Measurements from ENCODE around the gene INTS11. TPM values are rescaled to one million over a fixed set of nuclear protein-coding genes. Genes with fewer than 3 reads are reported as not detected.

INTS11 gene
- total and polyA plus RNA-seq, 9 of the 15 experiments (the other 6 are each of a cell fraction or from before 2014, with no cell fraction given): 3.6 to 183 (median 110) TPM

DNA sequence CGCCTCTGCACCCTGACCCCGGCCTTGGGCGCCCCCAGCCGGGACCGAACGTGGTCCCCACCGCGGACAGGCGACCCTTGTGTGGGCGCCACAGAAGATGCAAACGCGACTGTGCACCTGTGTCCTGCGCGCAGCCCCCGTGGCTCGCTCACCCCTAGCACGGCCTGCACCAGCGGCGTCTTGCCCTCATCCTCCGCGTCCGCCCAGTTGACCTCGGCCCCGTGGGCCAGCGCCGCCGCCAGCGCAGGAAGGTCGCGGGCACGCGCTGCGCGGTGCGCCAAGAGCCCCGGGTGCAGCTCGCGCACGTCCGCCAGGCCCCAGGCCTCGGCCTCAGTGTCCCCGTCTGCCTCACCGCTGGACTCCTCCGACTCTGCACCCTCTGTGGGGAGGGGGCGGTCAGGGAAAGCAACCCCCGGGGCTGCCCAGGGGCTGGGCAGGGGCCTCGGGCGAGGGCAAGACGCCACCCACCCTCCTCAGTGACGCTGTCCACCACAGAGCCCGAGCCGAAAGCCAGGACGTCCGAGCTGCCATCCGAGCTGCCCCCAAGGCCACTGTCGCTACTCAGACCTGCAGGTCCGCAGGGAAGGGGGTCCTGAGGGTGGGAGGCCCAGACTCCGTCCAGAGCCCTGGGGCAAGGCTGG lies 30.1 kb downstream of the INTS11 start:
- DNase-seq (ENCODE audit: extremely low read depth in 1 of 4, low spot score in 3 of 4) (no peak), ATAC-seq (no peak), FAIRE-seq (no peak)
- H3K9me1 ChIP-seq (ENCODE audit: control insufficient read depth, insufficient read depth, low read length): peaks cover 12% of the 10 kb centered on the region
- in situ Hi-C loops (cut with MboI) (no loop called here), intact Hi-C loops (cut with micrococcal nuclease) (loop anchor here (10.0 kb wide), 1 partner anchor 310 kb away; the partner anchor contains the start of gene PERM1)
- H3K27ac ChIP-seq (ENCODE audit: extremely low read depth, low read depth, low read length): no peak overlapping the region
- peaks cover 17% of the 10 kb centered on the region; the same call in 1 of the 3 replicates for H3K36me3 ChIP-seq (ENCODE audit: control insufficient read depth, insufficient read depth, low read length)
- H3K4me3 ChIP-seq: peak overlapping the region; percentile 51; the same call in 1 of the 2 replicates
- no peaks in the 10 kb centered on the region for H3K79me2 ChIP-seq (ENCODE audit: control insufficient read depth, insufficient read depth, low read length)
- peaks cover 19% of the 10 kb centered on the region; the same call in 1 of the 2 replicates for H4K20me1 ChIP-seq (replicated peaks; ENCODE audit: control insufficient read depth, insufficient read depth, low read length)
- BruUV-seq (replicated peaks): no TSS peak
- POLR2A ChIA-PET: interaction anchor here (1.2 kb wide), 1 partner anchor 11 kb away, joined by 3 read pairs; no protein-coding TSS in a partner anchor
- CTCF ChIA-PET (ENCODE audit: low intra/inter-chr PET ratio): no interaction called here
- H2AFZ ChIP-seq (ENCODE audit: low read depth, low read length): peak overlapping the region; percentile 67; the same call in 1 of the 2 replicates
- H3K4me2 ChIP-seq (ENCODE audit: insufficient read depth, low read length): peak overlapping the region; percentile 81; the same call in 1 of the 2 replicates
- H3K27me3 ChIP-seq (ENCODE audit: control insufficient read depth in 2 of 2, insufficient read depth in 2 of 2, low read length in 2 of 2): peaks cover 0 to 3% of the 10 kb centered on the region in 2 experiments; a peak in 1 of 5 replicates
- 71% methylated on average over 37 of the region's 58 CpGs for WGBS (ENCODE audit: insufficient coverage, low coverage, missing lambda C conversion rate)
- H3K9ac ChIP-seq (ENCODE audit: insufficient read depth in 1 of 2, low read depth in 2 of 2, low read length in 2 of 2): peak overlapping the region in 1 of 2 experiments; percentile 84; a peak in 2 of 4 replicates
- H3K9me3 ChIP-seq (replicated peaks; ENCODE audit: control insufficient read depth, insufficient read depth, low read depth, low read length): no peaks in the 10 kb centered on the region
- H3K4me1 ChIP-seq (replicated peaks in 1 of 2; ENCODE audit: control insufficient read depth in 2 of 2, insufficient read depth in 2 of 2, low read length in 2 of 2): peaks cover 5 to 79% of the 10 kb centered on the region in 2 experiments; a peak in 3 of 5 replicates
- TF ChIP-seq ERF (CRISPR knock-in tag; IDR thresholded peaks at IDR 0.05): peak; percentile 20; the same call in 1 of the 2 replicates
- TF ChIP-seq, protein P1, sequence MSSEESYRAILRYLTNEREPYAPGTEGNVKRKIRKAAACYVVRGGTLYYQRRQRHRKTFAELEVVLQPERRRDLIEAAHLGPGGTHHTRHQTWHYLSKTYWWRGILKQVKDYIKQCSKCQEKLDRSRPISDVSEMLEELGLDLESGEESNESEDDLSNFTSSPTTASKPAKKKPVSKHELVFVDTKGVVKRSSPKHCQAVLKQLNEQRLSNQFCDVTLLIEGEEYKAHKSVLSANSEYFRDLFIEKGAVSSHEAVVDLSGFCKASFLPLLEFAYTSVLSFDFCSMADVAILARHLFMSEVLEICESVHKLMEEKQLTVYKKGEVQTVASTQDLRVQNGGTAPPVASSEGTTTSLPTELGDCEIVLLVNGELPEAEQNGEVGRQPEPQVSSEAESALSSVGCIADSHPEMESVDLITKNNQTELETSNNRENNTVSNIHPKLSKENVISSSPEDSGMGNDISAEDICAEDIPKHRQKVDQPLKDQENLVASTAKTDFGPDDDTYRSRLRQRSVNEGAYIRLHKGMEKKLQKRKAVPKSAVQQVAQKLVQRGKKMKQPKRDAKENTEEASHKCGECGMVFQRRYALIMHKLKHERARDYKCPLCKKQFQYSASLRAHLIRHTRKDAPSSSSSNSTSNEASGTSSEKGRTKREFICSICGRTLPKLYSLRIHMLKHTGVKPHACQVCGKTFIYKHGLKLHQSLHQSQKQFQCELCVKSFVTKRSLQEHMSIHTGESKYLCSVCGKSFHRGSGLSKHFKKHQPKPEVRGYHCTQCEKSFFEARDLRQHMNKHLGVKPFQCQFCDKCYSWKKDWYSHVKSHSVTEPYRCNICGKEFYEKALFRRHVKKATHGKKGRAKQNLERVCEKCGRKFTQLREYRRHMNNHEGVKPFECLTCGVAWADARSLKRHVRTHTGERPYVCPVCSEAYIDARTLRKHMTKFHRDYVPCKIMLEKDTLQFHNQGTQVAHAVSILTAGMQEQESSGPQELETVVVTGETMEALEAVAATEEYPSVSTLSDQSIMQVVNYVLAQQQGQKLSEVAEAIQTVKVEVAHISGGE (CRISPR knock-in tag; IDR thresholded peaks at IDR 0.05): no peak
- peak; percentile 52; the same call in 1 of the 2 replicates for TF ChIP-seq HNRNPL (IDR thresholded peaks at IDR 0.05; ENCODE audit: low read depth, low read length)
- no peak for TF ChIP-seq ZNF76 (CRISPR knock-in tag; IDR thresholded peaks at IDR 0.05; ENCODE audit: borderline replicate concordance)
- TF ChIP-seq, protein P2, sequence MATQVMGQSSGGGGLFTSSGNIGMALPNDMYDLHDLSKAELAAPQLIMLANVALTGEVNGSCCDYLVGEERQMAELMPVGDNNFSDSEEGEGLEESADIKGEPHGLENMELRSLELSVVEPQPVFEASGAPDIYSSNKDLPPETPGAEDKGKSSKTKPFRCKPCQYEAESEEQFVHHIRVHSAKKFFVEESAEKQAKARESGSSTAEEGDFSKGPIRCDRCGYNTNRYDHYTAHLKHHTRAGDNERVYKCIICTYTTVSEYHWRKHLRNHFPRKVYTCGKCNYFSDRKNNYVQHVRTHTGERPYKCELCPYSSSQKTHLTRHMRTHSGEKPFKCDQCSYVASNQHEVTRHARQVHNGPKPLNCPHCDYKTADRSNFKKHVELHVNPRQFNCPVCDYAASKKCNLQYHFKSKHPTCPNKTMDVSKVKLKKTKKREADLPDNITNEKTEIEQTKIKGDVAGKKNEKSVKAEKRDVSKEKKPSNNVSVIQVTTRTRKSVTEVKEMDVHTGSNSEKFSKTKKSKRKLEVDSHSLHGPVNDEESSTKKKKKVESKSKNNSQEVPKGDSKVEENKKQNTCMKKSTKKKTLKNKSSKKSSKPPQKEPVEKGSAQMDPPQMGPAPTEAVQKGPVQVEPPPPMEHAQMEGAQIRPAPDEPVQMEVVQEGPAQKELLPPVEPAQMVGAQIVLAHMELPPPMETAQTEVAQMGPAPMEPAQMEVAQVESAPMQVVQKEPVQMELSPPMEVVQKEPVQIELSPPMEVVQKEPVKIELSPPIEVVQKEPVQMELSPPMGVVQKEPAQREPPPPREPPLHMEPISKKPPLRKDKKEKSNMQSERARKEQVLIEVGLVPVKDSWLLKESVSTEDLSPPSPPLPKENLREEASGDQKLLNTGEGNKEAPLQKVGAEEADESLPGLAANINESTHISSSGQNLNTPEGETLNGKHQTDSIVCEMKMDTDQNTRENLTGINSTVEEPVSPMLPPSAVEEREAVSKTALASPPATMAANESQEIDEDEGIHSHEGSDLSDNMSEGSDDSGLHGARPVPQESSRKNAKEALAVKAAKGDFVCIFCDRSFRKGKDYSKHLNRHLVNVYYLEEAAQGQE (IDR thresholded peaks at IDR 0.05; ENCODE audit: borderline replicate concordance): no peak
- TF ChIP-seq, protein P2 (CRISPR knock-in tag; IDR thresholded peaks at IDR 0.05; ENCODE audit: low read depth): 0 out of 2 replicates have a peak, but pooled peaks have one; percentile 47

All from K562 (cell line).